ENCODE data around the gene IFT20.

DNA sequence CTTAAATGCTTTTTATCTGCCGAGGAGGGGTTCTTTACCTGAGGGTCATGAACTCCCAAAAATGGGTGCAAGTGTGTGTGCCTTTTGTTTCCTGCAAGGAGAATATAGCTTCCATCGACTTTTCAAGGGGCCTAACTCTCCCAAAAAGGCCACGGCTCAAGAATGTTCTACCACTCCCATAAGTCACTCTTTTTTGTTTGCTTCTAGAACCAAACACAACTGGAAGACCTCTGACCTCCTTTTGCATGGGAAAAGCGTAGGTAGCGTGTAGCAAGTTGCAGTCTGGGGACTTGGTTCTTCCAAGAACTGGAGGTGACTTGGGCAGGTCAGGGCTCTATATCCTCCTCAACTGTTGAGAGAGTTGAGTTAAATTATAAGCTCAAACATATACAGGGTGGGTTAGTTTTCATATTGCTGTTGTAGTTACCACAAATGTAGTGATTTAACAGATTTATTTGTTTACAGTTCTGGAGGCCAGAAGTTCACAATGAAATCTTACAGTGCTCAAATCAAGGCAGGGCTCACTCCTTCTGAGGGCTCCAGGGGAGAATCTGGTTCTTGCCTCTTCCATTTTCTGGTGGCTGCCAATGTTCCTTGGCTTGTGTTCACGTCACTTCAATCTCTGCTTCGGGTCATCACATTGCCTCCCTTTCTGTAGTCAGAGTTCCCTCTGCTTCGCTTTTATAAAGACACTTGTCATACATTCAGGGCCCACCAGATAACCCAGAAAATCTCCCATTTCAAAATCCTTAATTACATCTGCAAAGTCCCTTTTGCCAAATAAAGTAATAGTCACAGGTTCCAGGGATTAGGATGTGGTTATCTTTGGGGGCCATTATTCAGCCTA lies 14.8 kb downstream of the IFT20 start:
- TF ChIP-seq POLR2A (IDR thresholded peaks at IDR 0.05): no peak
- TF ChIP-seq, protein P1, sequence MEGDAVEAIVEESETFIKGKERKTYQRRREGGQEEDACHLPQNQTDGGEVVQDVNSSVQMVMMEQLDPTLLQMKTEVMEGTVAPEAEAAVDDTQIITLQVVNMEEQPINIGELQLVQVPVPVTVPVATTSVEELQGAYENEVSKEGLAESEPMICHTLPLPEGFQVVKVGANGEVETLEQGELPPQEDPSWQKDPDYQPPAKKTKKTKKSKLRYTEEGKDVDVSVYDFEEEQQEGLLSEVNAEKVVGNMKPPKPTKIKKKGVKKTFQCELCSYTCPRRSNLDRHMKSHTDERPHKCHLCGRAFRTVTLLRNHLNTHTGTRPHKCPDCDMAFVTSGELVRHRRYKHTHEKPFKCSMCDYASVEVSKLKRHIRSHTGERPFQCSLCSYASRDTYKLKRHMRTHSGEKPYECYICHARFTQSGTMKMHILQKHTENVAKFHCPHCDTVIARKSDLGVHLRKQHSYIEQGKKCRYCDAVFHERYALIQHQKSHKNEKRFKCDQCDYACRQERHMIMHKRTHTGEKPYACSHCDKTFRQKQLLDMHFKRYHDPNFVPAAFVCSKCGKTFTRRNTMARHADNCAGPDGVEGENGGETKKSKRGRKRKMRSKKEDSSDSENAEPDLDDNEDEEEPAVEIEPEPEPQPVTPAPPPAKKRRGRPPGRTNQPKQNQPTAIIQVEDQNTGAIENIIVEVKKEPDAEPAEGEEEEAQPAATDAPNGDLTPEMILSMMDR (IDR thresholded peaks at IDR 0.05 in 8 of 11, conservative IDR thresholded peaks at IDR 0.05 in 3 of 11): no peak
